Testis (tissue), 3 donors: ENCODE measurements around the gene PNO1. TPM values are rescaled to one million over a fixed set of nuclear protein-coding genes. Genes with fewer than 3 reads are reported as not detected.

Experiments used
- DNase-seq: peaks from one replicate; pipeline ENCODE4 v3.0.0-alpha.2; 2019
- H3K27ac ChIP-seq, 2 donors: fragments of 200-600 bp; sonication (generic); one replicate each; pipeline ENCODE4 v1.5.1; 2019
- H3K27me3 ChIP-seq: fragments of 200-600 bp; sonication (generic); one replicate; pipeline ENCODE4 v1.5.1; 2019
- H3K36me3 ChIP-seq: fragments of 200-600 bp; sonication (generic); one replicate; pipeline ENCODE4 v1.5.1; 2017; ENCODE audit warnings: low read depth; ENCODE audit errors: missing control alignments
- H3K4me1 ChIP-seq: fragments of 200-600 bp; sonication (generic); one replicate; pipeline ENCODE4 v1.5.1; 2019
- H3K4me3 ChIP-seq, 2 donors: fragments of 200-600 bp; sonication (generic); one replicate each; pipeline ENCODE4 v1.5.1; 2017 to 2019
- H3K9me3 ChIP-seq: fragments of 200-600 bp; sonication (generic); one replicate; pipeline ENCODE4 v1.5.1; 2017
- POLR2A ChIP-seq: fragments of 450-650 bp; IDR thresholded peaks from one replicate; pipeline ENCODE4 v1.6.1; 2017; ENCODE audit warnings: antibody characterized with exemption, mild to moderate bottlenecking, moderate library complexity
- WGBS, 2 donors: methylation state at CpG; one replicate each; pipeline ENCODE4 v1.1.5; 2018; 5-methylcytosine and 5-hydroxymethylcytosine counted together
- intact Hi-C: fragments of 100-400 bp; cut with DNase I; formaldehyde crosslinking; loops from one replicate; pipeline ENCODE4 v1.15.1; 2023; ENCODE audit warnings: low total_unique reads
- polyA plus RNA-seq: library from polyadenylated mRNA; stranded (reverse); fragments of 350-450 nt; fragmentation: Illumina TruSeq; extraction: RNeasy Lipid Tissue Mini Kit (QIAGEN cat#74804); gene quantifications from one replicate; pipeline ENCODE4 v1.2.3, GENCODE V29; 2014; ENCODE audit warnings: low read depth, low replicate concordance; ENCODE audit not compliant: insufficient read depth
- total RNA-seq, 2 donors: library from RNA; depleted of rRNA; stranded (reverse); fragments of >200 nt; gene quantifications; one replicate each; pipeline ENCODE4 v1.2.3, GENCODE V29; 2016
- TF ChIP-seq, protein P1 (sequence below), 3 experiments: fragments of 450-650 bp in 2 of 3; fragments of 200-600 bp in 1 of 3; sonication (generic) in 1 of 3; IDR thresholded peaks; one replicate each; pipeline ENCODE4 v1.5.1; 2016 to 2019; ENCODE audit warnings: antibody characterized with exemption in 3 of 3, mild to moderate bottlenecking in 2 of 3, moderate library complexity in 1 of 3

PNO1 gene
- total and polyA plus RNA-seq, 3 donors from 2014 or later: 13.3 to 18.4 (median 15.4) TPM

DNA sequence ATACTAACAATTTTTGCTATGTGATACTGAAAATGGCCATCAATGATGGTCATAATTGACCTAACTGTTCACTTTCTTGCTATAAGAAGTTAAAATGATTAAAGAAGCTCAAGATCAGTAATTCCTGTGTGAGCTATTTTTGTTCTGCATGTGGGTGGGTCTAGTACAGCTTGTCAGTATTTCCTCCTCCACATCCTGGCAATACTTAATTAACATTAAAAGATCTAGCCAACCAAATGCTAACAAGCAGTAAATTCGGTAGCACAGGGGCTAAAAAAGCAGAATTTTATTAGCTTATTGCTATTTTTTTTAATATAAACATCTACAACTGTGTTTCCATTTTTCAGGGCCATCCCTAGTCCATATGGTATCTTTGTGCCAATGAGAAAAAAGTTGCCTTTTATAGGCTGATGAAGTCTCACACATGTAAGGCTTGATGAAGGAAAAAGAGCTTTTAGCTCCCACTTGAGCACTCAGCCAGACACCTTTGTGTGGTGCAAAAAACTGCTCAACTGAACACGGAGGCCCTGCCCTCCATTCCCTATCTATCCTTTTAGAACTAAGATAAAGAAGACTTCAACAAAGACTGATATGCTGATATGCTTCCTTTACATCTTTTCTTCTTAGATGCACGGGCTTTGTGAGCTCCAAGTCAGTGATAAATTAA is 4.9 kb upstream of the PNO1 start:
- Histone ChIP-seq H3K27ac (no peak overlapping the region), H3K4me1 (peaks cover 19% of the 10 kb centered on the region), H3K27me3 (no peaks in the 10 kb centered on the region), H3K4me3 (no peak overlapping the region), H3K36me3 (no peaks in the 10 kb centered on the region), H3K9me3 (no peaks in the 10 kb centered on the region)
- TF ChIP-seq POLR2A: no peak
- TF ChIP-seq, protein P1, sequence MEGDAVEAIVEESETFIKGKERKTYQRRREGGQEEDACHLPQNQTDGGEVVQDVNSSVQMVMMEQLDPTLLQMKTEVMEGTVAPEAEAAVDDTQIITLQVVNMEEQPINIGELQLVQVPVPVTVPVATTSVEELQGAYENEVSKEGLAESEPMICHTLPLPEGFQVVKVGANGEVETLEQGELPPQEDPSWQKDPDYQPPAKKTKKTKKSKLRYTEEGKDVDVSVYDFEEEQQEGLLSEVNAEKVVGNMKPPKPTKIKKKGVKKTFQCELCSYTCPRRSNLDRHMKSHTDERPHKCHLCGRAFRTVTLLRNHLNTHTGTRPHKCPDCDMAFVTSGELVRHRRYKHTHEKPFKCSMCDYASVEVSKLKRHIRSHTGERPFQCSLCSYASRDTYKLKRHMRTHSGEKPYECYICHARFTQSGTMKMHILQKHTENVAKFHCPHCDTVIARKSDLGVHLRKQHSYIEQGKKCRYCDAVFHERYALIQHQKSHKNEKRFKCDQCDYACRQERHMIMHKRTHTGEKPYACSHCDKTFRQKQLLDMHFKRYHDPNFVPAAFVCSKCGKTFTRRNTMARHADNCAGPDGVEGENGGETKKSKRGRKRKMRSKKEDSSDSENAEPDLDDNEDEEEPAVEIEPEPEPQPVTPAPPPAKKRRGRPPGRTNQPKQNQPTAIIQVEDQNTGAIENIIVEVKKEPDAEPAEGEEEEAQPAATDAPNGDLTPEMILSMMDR (IDR thresholded peaks at IDR 0.05): no peak
- intact Hi-C loops: no loop called here
- DNase-seq: no peak
- 38 to 42% methylated on average over 3 of the region's 3 CpGs for WGBS, 2 donors

DNA sequence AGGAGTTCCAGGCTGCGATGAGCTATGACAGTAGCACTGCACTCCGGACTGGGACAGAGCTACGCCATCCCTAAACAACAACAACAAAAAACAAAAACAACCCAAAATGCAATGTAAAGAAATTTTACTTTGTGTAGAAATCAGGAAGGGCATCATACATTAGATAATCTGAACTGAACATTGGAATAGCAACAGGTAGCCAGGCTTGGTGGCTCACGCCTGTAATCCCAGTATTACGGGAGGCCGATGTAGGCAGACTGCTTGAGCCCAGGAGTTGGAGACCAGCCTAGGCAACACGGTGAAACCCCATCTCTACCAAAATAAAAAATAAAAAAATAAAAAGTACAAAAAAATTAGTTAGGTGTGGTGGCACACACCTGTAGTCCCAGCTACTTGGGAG is 2.1 kb upstream of the PNO1 start:
- no peaks in the 10 kb centered on the region for H3K36me3 ChIP-seq
- no peaks in the 10 kb centered on the region for H3K9me3 ChIP-seq
- WGBS, 2 donors: 85 to 88% methylated on average over 7 of the region's 7 CpGs
- peaks cover 19% of the 10 kb centered on the region for H3K4me1 ChIP-seq
- no peaks in the 10 kb centered on the region for H3K27me3 ChIP-seq
- DNase-seq: no peak
- H3K4me3 ChIP-seq: no peak overlapping the region
- H3K27ac ChIP-seq: no peak overlapping the region
- intact Hi-C loops: no loop called here
- TF ChIP-seq POLR2A: no peak
- TF ChIP-seq, protein P1 (IDR thresholded peaks at IDR 0.05): no peak

DNA sequence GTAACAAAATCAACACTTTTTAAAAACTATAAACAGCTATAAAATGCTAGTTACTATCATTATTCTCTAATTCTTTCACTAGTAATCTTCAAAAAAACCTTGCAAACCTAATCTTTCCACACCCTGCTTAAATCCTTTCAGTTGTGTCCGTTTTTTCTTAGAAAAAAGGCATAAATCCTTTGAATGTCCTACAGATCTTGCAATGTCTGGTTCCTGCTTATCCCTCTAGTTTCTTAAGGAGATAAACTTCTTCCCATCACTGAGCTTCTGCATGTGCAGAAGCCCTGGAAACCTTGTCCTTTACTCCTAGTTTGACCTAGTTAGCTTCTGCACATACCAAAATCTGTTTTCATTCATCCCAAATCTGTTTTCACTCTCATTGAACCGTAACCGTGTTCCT is 1.3 kb upstream of the PNO1 start:
- Histone ChIP-seq H3K9me3 (no peaks in the 10 kb centered on the region), H3K27me3 (no peaks in the 10 kb centered on the region), H3K27ac (peak overlapping the region in 1 of 2 donors; percentile 97), H3K36me3 (no peaks in the 10 kb centered on the region), H3K4me3 (peak overlapping the region; percentile 83 to 89), H3K4me1 (peaks cover 19% of the 10 kb centered on the region)
- 5% methylated on average over 3 of the region's 3 CpGs for WGBS, 2 donors
- DNase-seq: no peak
- intact Hi-C loops: no loop called here
- TF ChIP-seq, protein P1 (IDR thresholded peaks at IDR 0.05): no peak
- TF ChIP-seq POLR2A: no peak

DNA sequence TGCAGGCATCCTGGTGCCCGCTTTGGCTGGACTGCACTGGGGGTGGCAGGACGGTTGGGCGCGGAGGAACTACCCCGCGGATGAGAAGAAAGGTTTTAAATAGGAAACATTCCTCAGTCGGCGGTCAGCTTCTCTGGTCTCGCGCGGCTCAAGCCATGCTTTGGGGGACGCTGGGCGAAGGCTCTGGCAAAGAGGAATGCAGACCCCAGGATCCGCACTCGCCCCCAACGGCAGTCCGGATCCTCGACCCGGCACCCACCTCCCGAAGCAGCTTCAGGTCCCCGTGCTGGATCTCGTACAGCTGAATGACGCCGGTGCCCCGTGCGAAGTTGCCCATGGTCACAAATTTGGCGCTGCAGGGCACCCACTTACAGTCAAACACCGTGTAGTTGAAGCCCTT is 686 bp upstream of the PNO1 start:
- TF ChIP-seq, protein P1 (IDR thresholded peaks at IDR 0.05): no peak
- TF ChIP-seq POLR2A: no peak
- WGBS, 2 donors: 0% methylated on average over 8 to 28 of the region's 28 CpGs

DNA sequence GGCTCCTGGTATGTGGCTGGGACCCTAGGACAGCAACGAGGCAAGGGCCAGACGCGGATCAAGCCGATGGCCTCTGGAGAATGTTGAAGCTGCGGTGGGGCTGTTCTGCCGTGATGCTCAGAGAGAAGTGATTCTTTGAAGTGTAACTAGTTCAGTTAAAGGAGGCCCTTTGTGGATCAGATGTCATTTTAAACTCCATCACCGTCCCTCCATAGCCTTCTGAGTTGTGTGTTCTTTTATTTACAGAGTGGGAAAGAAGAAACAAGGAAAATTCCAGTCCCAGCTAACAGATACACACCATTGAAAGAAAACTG is 403 bp downstream of the PNO1 start:
- Histone ChIP-seq H3K4me1 (peaks cover 7% of the 10 kb centered on the region), H3K4me3 (peak overlapping the region; percentile 83 to 89), H3K9me3 (no peaks in the 10 kb centered on the region), H3K27me3 (no peaks in the 10 kb centered on the region), H3K27ac (peak overlapping the region; percentile 92 to 97), H3K36me3 (no peaks in the 10 kb centered on the region)
- no peak for TF ChIP-seq POLR2A
- TF ChIP-seq, protein P1 (IDR thresholded peaks at IDR 0.05): no peak
- intact Hi-C loops: no loop called here
- 0% methylated on average over 7 of the region's 7 CpGs for WGBS, 2 donors
- no peak for DNase-seq

More for the DNA sequence above, 686 bp upstream of the PNO1 start:
- intact Hi-C loops: no loop called here
- no peaks in the 10 kb centered on the region for H3K27me3 ChIP-seq
- H3K36me3 ChIP-seq: no peaks in the 10 kb centered on the region
- peak overlapping the region; percentile 83 to 89 for H3K4me3 ChIP-seq
- H3K9me3 ChIP-seq: no peaks in the 10 kb centered on the region
- no peak for DNase-seq
- peaks cover 16% of the 10 kb centered on the region for H3K4me1 ChIP-seq
- H3K27ac ChIP-seq: peak overlapping the region; percentile 92 to 97
